Fibroblast of lung (primary cell): ENCODE results near the gene SULF2.

Source experiments
- EZH2 ChIP-seq: IDR thresholded peaks from 2 replicates; pipeline ENCODE4 v1.5.1; 2012; ENCODE audit warnings: low read length, control low read depth, mild to moderate bottlenecking; ENCODE audit errors: missing control alignments
- TF ChIP-seq, protein P1 (sequence below), 2 donors: IDR thresholded peaks in 1 of 2; conservative IDR thresholded peaks in 1 of 2; 1 replicate in 1 of 2; 2 replicates in 1 of 2; pipeline ENCODE4 v1.5.1; 2011 to 2012; ENCODE audit warnings: low read length in 2 of 2, control low read depth in 1 of 2, inconsistent platforms in 1 of 2, low read depth in 1 of 2, mild to moderate bottlenecking in 1 of 2

DNA sequence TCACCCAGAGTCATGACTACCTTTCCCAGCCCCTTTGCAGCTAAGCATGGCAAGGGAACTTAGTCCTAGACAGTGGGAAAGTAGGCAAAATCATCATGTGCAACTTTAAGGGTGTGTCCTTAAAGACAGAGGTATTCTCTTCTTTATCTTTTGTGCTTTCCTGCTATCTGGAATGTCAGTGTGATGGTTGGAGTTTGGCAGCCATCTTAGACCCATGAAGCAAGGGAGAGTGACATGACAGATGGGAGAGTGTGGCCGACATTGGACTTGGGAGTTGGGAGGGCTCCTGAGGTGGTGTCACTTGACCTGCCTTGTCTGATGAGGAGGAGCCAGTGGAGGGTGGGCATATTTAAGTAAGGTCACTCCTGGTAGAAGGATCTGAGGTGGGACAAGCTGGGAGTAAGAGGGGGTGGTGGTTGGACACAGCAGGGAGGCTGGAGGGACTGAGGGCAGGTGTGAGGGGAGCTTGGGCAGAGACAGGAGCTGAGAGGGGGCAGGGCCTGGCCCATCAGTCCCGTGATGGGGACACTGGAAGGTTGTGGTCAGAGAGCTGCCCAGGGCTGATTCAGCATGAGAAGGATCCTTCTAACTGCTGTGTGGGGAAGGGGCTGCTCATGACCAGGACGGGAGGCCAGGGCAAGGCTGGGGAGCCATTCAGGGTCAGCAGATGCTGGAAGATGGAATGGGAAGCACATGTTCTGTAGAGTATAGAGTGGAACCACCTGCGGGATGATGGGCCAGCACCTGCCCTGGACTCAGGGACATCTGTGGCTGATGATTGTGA is 29.5 kb upstream of the SULF2 start:
- TF ChIP-seq, protein P1, sequence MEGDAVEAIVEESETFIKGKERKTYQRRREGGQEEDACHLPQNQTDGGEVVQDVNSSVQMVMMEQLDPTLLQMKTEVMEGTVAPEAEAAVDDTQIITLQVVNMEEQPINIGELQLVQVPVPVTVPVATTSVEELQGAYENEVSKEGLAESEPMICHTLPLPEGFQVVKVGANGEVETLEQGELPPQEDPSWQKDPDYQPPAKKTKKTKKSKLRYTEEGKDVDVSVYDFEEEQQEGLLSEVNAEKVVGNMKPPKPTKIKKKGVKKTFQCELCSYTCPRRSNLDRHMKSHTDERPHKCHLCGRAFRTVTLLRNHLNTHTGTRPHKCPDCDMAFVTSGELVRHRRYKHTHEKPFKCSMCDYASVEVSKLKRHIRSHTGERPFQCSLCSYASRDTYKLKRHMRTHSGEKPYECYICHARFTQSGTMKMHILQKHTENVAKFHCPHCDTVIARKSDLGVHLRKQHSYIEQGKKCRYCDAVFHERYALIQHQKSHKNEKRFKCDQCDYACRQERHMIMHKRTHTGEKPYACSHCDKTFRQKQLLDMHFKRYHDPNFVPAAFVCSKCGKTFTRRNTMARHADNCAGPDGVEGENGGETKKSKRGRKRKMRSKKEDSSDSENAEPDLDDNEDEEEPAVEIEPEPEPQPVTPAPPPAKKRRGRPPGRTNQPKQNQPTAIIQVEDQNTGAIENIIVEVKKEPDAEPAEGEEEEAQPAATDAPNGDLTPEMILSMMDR (conservative IDR thresholded peaks at IDR 0.05 in 1 of 2, IDR thresholded peaks at IDR 0.05 in 1 of 2; ENCODE audit: low read depth in 1 of 2, low read length in 2 of 2) = no peak
- no peak for TF ChIP-seq EZH2
